Measurements from ENCODE around the gene MYO5A.

DNA sequence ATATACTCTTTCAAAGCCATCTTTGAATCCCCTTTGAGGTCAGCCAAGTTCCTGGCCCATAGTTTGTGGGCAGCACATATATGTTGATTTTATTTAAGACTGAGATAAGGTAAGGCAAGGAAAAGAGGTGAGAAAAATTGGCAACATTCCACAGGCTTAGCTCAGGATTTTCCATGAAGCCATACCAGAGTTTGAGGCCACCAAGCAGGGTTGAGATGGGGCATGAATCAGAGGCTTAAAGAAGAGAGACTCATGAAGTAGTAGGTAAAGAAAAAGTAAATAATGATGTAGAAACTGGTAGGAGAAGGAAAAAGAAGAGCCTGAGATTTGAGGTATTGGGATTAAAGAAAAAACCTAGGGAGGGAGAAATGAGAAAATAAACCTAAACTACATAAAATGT is 89.2 kb downstream of the MYO5A start:
- no peak for TF ChIP-seq GATA2 (IDR thresholded peaks at IDR 0.05; ENCODE audit: low read depth, low read length)
- no peak for TF ChIP-seq GATA3 (IDR thresholded peaks at IDR 0.05; ENCODE audit: low read depth, low read length)
